ENCODE results near the gene CORIN.

Gene CORIN

GRCh38 chr4:47749060-47749459 lies 88.8 kb downstream of the CORIN start:
- ChIA-PET CTCF (no interaction called here), POLR2A (no interaction called here)
- H3K9me3 ChIP-seq (ENCODE audit: control insufficient read depth, insufficient read depth, low read depth, low read length) = no peaks in the 10 kb centered on the region
- H3K27ac ChIP-seq (ENCODE audit: extremely low read depth, low read depth, low read length) = no peak overlapping the region
- peaks cover 3% of the 10 kb centered on the region; the same call in 1 of the 2 replicates for H3K4me1 ChIP-seq (ENCODE audit: control insufficient read depth, insufficient read depth, low read length)
- H3K4me3 ChIP-seq (ENCODE audit: low read depth, low read length) = no peak overlapping the region
- H3K36me3 ChIP-seq (ENCODE audit: control insufficient read depth in 2 of 2, insufficient read depth in 1 of 2, low read length in 2 of 2) = no peaks in the 10 kb centered on the region
- TF ChIP-seq ZNF302 (tag by site-specific recombination; IDR thresholded peaks at IDR 0.05; ENCODE audit: low read depth) (no peak), BCL11B (tag by site-specific recombination; IDR thresholded peaks at IDR 0.05; ENCODE audit: low read depth) (no peak), ZNF704 (tag by site-specific recombination; IDR thresholded peaks at IDR 0.05) (no peak), ZNF350 (tag by site-specific recombination; IDR thresholded peaks at IDR 0.05) (no peak), ZNF692 (tag by site-specific recombination; IDR thresholded peaks at IDR 0.05) (no peak), ZNF2 (tag by site-specific recombination; IDR thresholded peaks at IDR 0.05) (no peak), ZNF175 (tag by site-specific recombination; IDR thresholded peaks at IDR 0.05) (no peak), SETDB1 (IDR thresholded peaks at IDR 0.05; ENCODE audit: insufficient read length, low read length) (no peak), TRIM28 (IDR thresholded peaks at IDR 0.05; ENCODE audit: borderline replicate concordance, low read length) (no peak)
- TF ChIP-seq, protein P1, sequence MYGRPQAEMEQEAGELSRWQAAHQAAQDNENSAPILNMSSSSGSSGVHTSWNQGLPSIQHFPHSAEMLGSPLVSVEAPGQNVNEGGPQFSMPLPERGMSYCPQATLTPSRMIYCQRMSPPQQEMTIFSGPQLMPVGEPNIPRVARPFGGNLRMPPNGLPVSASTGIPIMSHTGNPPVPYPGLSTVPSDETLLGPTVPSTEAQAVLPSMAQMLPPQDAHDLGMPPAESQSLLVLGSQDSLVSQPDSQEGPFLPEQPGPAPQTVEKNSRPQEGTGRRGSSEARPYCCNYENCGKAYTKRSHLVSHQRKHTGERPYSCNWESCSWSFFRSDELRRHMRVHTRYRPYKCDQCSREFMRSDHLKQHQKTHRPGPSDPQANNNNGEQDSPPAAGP (tag by site-specific recombination; IDR thresholded peaks at IDR 0.05) = no peak

- ChIA-PET CTCF (no interaction called here), POLR2A (no interaction called here)
- Histone ChIP-seq H3K27ac (ENCODE audit: extremely low read depth, low read depth, low read length) (no peak overlapping the region), H3K4me3 (ENCODE audit: low read depth, low read length) (no peak overlapping the region), H3K9me3 (ENCODE audit: control insufficient read depth, insufficient read depth, low read depth, low read length) (no peaks in the 10 kb centered on the region), H3K4me1 (ENCODE audit: control insufficient read depth, insufficient read depth, low read length) (peaks cover 3% of the 10 kb centered on the region; the same call in 1 of the 2 replicates), H3K36me3 (ENCODE audit: control insufficient read depth in 2 of 2, insufficient read depth in 1 of 2, low read length in 2 of 2) (no peaks in the 10 kb centered on the region)
- TF ChIP-seq ZNF274 (IDR thresholded peaks at IDR 0.05; ENCODE audit: low read length) (no peak), ZNF274 (tag by site-specific recombination; IDR thresholded peaks at IDR 0.05; ENCODE audit: borderline replicate concordance) (no peak), IKZF3 (tag by site-specific recombination; IDR thresholded peaks at IDR 0.05) (no peak), ZNF324 (tag by site-specific recombination; IDR thresholded peaks at IDR 0.05) (no peak), ZBTB26 (tag by site-specific recombination; optimal IDR thresholded peaks at IDR 0.05) (no peak), ZNF140 (tag by site-specific recombination; IDR thresholded peaks at IDR 0.05) (no peak), ZBTB1 (tag by site-specific recombination; IDR thresholded peaks at IDR 0.05) (no peak)
- TF ChIP-seq, protein P2, sequence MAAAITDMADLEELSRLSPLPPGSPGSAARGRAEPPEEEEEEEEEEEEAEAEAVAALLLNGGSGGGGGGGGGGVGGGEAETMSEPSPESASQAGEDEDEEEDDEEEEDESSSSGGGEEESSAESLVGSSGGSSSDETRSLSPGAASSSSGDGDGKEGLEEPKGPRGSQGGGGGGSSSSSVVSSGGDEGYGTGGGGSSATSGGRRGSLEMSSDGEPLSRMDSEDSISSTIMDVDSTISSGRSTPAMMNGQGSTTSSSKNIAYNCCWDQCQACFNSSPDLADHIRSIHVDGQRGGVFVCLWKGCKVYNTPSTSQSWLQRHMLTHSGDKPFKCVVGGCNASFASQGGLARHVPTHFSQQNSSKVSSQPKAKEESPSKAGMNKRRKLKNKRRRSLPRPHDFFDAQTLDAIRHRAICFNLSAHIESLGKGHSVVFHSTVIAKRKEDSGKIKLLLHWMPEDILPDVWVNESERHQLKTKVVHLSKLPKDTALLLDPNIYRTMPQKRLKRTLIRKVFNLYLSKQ (tag by site-specific recombination; IDR thresholded peaks at IDR 0.05; ENCODE audit: borderline replicate concordance) = no peak
Measured at GRCh38 chr4:47747846-47748494, 89.9 kb downstream of the CORIN start.
